Measurements from ENCODE around the gene COL4A5. TPM values are rescaled to one million over a fixed set of nuclear protein-coding genes. Genes with fewer than 3 reads are reported as not detected.

The COL4A5 gene
- total RNA-seq, 1 experiment from 2014 or later = 51.3 TPM

- Histone ChIP-seq H2BK15ac (ENCODE audit: low read depth, low read length) (no peak overlapping the region), H3K9me3 (ENCODE audit: control insufficient read depth, low read depth, low read length) (no peaks in the 10 kb centered on the region), H3K23ac (ENCODE audit: insufficient read length, low read depth, low read length) (no peak overlapping the region), H3K4me1 (ENCODE audit: insufficient read depth, low read length) (no peaks in the 10 kb centered on the region), H4K20me1 (ENCODE audit: control insufficient read depth, insufficient read depth, insufficient read length) (no peaks in the 10 kb centered on the region), H2AK5ac (ENCODE audit: insufficient read length, low read length) (no peak overlapping the region), H3K79me1 (ENCODE audit: insufficient read depth, low read depth, low read length, poor library complexity, severe bottlenecking) (no peaks in the 10 kb centered on the region), H2BK120ac (ENCODE audit: low read depth, low read length, poor library complexity, severe bottlenecking) (no peak overlapping the region), H3K14ac (ENCODE audit: insufficient read depth, low read length) (no peak overlapping the region), H3K27ac (ENCODE audit: insufficient read length, low read depth, low read length) (no peak overlapping the region), H3T11ph (ENCODE audit: low read length) (no peak overlapping the region), H2BK5ac (ENCODE audit: insufficient read length, low read length) (no peak overlapping the region), H3K18ac (ENCODE audit: insufficient read length, low read depth, low read length) (no peak overlapping the region), H4K5ac (ENCODE audit: insufficient read length, low read depth, low read length) (no peak overlapping the region), H2BK12ac (ENCODE audit: insufficient read length, low read depth, low read length) (no peak overlapping the region), H2AFZ (ENCODE audit: low read length) (no peak overlapping the region), H2BK20ac (ENCODE audit: low read depth, low read length, poor library complexity, severe bottlenecking) (no peak overlapping the region), H3K4ac (ENCODE audit: low read depth, low read length) (no peak overlapping the region), H4K91ac (ENCODE audit: insufficient read length, low read depth, low read length) (no peak overlapping the region), H3K23me2 (ENCODE audit: insufficient read length, low read depth, low read length, poor library complexity, severe bottlenecking) (no peaks in the 10 kb centered on the region), H3K27me3 (ENCODE audit: insufficient read depth, low read length) (no peaks in the 10 kb centered on the region), H4K8ac (replicated peaks; ENCODE audit: insufficient read length, low read depth, low read length) (no peak overlapping the region), H3K56ac (ENCODE audit: insufficient read length, low read depth, low read length) (no peak overlapping the region), H3K4me2 (ENCODE audit: insufficient read depth, insufficient read length, low read length) (no peak overlapping the region), H3K9ac (ENCODE audit: extremely low read depth, insufficient read length, low read length) (no peak overlapping the region), H3K79me2 (ENCODE audit: insufficient read depth, low read length) (no peaks in the 10 kb centered on the region)
- H3K27ac Mint-ChIP-seq = no peak overlapping the region
- no peaks in the 10 kb centered on the region for H3K9me3 Mint-ChIP-seq
- no CpG with 5 or more reads among the region's 1 CpG for WGBS (ENCODE audit: extremely low coverage, insufficient read length, low lambda C conversion rate)
- no peaks in the 10 kb centered on the region for H3K36me3 Mint-ChIP-seq (ENCODE audit: insufficient read depth in 1 of 3, low read depth in 3 of 3)
- no peak for DNase-seq
- TF ChIP-seq CTCF (conservative IDR thresholded peaks at IDR 0.05) = no peak
- H3K4me3 Mint-ChIP-seq = no peak overlapping the region
- no peaks in the 10 kb centered on the region; the same call in 1 of the 2 replicates for H3K27me3 Mint-ChIP-seq (ENCODE audit: low read depth)
- H3K4me1 Mint-ChIP-seq = peaks cover 0 to 2% of the 10 kb centered on the region in 2 experiments; a peak in 1 of 4 replicates
Measured at GRCh38 chrX:108702530-108702929, 262.9 kb downstream of the COL4A5 start.

Measured in H9 (cell line).